Spleen (tissue), 11 donors: Measurements from ENCODE around the gene INTS1. TPM values are rescaled to one million over a fixed set of nuclear protein-coding genes. Genes with fewer than 3 reads are reported as not detected.

Source experiments
- DNase-seq: peaks from one replicate; pipeline ENCODE4 v3.0.0-alpha.2; 2020
- H3K27ac ChIP-seq, 8 donors: fragments of 200-600 bp; sonication (generic) in 7 of 8; 1 replicate in 4 of 8; 2 replicates in 4 of 8; pipeline versions ENCODE4 v1.5.0 to v1.8.0; 2016 to 2021; ENCODE audit warnings: inconsistent platforms in 4 of 8, mild to moderate bottlenecking in 4 of 8, moderate library complexity in 1 of 8
- H3K27me3 ChIP-seq, 7 donors: fragments of 200-600 bp; sonication (generic) in 6 of 7; replicated peaks in 1 of 7; 1 replicate in 4 of 7; 2 replicates in 3 of 7; pipeline versions ENCODE4 v1.5.0 to v1.8.0; 2016 to 2021; ENCODE audit warnings: inconsistent platforms in 3 of 7, mild to moderate bottlenecking in 1 of 7
- H3K36me3 ChIP-seq, 6 donors: fragments of 200-600 bp; sonication (generic) in 5 of 6; 1 replicate in 4 of 6; 2 replicates in 2 of 6; pipeline versions ENCODE4 v1.5.0 to v1.8.0; 2016 to 2021; ENCODE audit warnings: inconsistent platforms in 2 of 6
- H3K4me1 ChIP-seq, 6 donors: fragments of 200-600 bp; sonication (generic) in 5 of 6; 1 replicate in 3 of 6; 2 replicates in 3 of 6; pipeline versions ENCODE4 v1.5.0 to v1.8.0; 2016 to 2021; ENCODE audit warnings: inconsistent platforms in 3 of 6
- H3K4me3 ChIP-seq, 8 donors: fragments of 200-600 bp; sonication (generic) in 7 of 8; 1 replicate in 4 of 8; 2 replicates in 4 of 8; pipeline versions ENCODE4 v1.5.0 to v1.8.0; 2016 to 2021; ENCODE audit warnings: inconsistent platforms in 4 of 8, mild to moderate bottlenecking in 4 of 8, moderate library complexity in 2 of 8
- H3K9me3 ChIP-seq, 8 donors: fragments of 200-600 bp; sonication (generic) in 7 of 8; 1 replicate in 4 of 8; 2 replicates in 4 of 8; pipeline versions ENCODE4 v1.5.0 to v1.8.0; 2016 to 2021; ENCODE audit warnings: inconsistent platforms in 4 of 8
- POLR2A ChIP-seq, 3 donors: fragments of 450-650 bp; IDR thresholded peaks; one replicate each; pipeline ENCODE4 v1.5.1; 2017; ENCODE audit warnings: antibody characterized with exemption in 3 of 3, mild to moderate bottlenecking in 1 of 3
- POLR2AphosphoS5 ChIP-seq, 3 donors: sonication (generic); formaldehyde crosslinking; IDR thresholded peaks; one replicate each; pipeline ENCODE4 v1.5.1; 2017; ENCODE audit warnings: antibody characterized with exemption in 3 of 3
- WGBS, 5 donors: extraction: QIAGEN DNeasy Blood & Tissue Kit in 3 of 5; methylation state at CpG; one replicate each; pipeline versions ENCODE4 v1.1.5 to v1.1.7; 2013 to 2018; 5-methylcytosine and 5-hydroxymethylcytosine counted together
- intact Hi-C: fragments of 100-400 bp; cut with DNase I; formaldehyde crosslinking; loops from one replicate; pipeline ENCODE4 v1.15.0; 2023; ENCODE audit warnings: low total_unique reads
- polyA plus RNA-seq, 3 donors: library from polyadenylated mRNA; stranded (reverse); fragments of 200-250 nt; gene quantifications; one replicate each; pipeline ENCODE4 v1.2.1, GENCODE V29; 2013
- total RNA-seq, 7 donors: library from RNA; depleted of rRNA in 3 of 7; stranded (reverse); fragments of >200 nt in 3 of 7; fragmentation: NEBNext Ultra II Directional in 4 of 7; extraction: Animal tissue kit (Norgen Biotek cat#: 25700) in 4 of 7; gene quantifications; one replicate each; pipeline versions ENCODE4 v1.1.0 to v1.2.1, GENCODE V29; 2016 to 2021
- TF ChIP-seq, protein P1 (sequence below), 11 experiments: fragments of 200-600 bp in 7 of 11; fragments of 450-650 bp in 4 of 11; sonication (generic) in 4 of 11; IDR thresholded peaks in 8 of 11; conservative IDR thresholded peaks in 3 of 11; 1 replicate in 7 of 11; 2 replicates in 4 of 11; pipeline versions ENCODE4 v1.4.0 to v1.8.0; 2016 to 2021; ENCODE audit warnings: antibody characterized with exemption in 11 of 11, inconsistent platforms in 4 of 11, mild to moderate bottlenecking in 1 of 11
- donor health status: healthy with polysubstance abuse.
- donor health status: DM: no; HTN: no; CAD: no; lungs with moderate emphysema.
- donor health status: DM: no; HTN: no; CAD: no.
- donor health status: Bipolar disorder and iron deficiency.
- donor health status: healthy.
- donor health status: DM: no; HTN: no; CAD: no.
- donor health status: DM: yes; HTN: yes; CAD: no.

INTS1 gene
- total and polyA plus RNA-seq, 10 donors, result 47.3 to 126 (median 79.7) TPM

DNA sequence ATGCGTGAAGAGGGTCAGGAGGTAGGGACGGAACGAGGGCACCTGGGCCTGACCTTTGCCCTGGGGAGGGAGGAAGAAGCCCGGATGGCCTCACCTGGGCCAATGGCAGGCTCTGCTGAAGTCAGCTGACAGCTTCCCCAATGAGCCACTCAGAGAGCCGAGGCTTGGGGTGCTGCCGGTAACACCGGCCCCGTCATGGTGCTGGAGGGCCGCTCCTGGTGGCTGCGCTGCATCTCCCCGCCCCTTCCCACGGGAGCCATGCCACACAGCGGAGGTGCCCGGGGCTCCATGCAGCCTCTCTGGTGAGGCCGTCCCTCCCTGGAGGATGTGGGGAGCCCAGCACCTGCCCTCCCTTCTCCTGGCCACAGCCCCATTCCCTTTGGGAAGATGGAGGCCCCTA lies 27.3 kb downstream of the INTS1 start:
- H3K9me3 ChIP-seq, result no peaks in the 10 kb centered on the region
- DNase-seq, result no peak
- intact Hi-C loops, result no loop called here
- H3K27ac ChIP-seq, result no peak overlapping the region
- H3K4me1 ChIP-seq, result peaks cover 6 to 14% (median 11%) of the 10 kb centered on the region in 6 donors
- TF ChIP-seq POLR2AphosphoS5 (IDR thresholded peaks at IDR 0.05), result peak in 1 of 3 donors; percentile 10
- TF ChIP-seq, protein P1, sequence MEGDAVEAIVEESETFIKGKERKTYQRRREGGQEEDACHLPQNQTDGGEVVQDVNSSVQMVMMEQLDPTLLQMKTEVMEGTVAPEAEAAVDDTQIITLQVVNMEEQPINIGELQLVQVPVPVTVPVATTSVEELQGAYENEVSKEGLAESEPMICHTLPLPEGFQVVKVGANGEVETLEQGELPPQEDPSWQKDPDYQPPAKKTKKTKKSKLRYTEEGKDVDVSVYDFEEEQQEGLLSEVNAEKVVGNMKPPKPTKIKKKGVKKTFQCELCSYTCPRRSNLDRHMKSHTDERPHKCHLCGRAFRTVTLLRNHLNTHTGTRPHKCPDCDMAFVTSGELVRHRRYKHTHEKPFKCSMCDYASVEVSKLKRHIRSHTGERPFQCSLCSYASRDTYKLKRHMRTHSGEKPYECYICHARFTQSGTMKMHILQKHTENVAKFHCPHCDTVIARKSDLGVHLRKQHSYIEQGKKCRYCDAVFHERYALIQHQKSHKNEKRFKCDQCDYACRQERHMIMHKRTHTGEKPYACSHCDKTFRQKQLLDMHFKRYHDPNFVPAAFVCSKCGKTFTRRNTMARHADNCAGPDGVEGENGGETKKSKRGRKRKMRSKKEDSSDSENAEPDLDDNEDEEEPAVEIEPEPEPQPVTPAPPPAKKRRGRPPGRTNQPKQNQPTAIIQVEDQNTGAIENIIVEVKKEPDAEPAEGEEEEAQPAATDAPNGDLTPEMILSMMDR (IDR thresholded peaks at IDR 0.05 in 8 of 11, conservative IDR thresholded peaks at IDR 0.05 in 3 of 11), result no peak
- H3K36me3 ChIP-seq, result peaks cover 0 to 100% (median 99%) of the 10 kb centered on the region in 6 donors
- WGBS, 5 donors, result 71 to 96% (median 89%) methylated on average over 4 to 15 of the region's 15 CpGs
- H3K4me3 ChIP-seq, result no peak overlapping the region
- H3K27me3 ChIP-seq, result no peaks in the 10 kb centered on the region

GRCh38 chr7:1475991-1476390 lies 28.2 kb downstream of the INTS1 start:
- H3K9me3 ChIP-seq, result no peaks in the 10 kb centered on the region
- H3K27ac ChIP-seq, result no peak overlapping the region
- H3K27me3 ChIP-seq, result no peaks in the 10 kb centered on the region
- peaks cover 0 to 100% (median 99%) of the 10 kb centered on the region in 6 donors for H3K36me3 ChIP-seq
- no peak overlapping the region for H3K4me3 ChIP-seq
- H3K4me1 ChIP-seq, result peaks cover 6 to 14% (median 11%) of the 10 kb centered on the region in 6 donors
- intact Hi-C loops, result no loop called here
- no peak for DNase-seq
- 91 to 99% (median 95%) methylated on average over 13 to 22 of the region's 22 CpGs for WGBS, 5 donors
- TF ChIP-seq POLR2A (IDR thresholded peaks at IDR 0.05), result no peak
- TF ChIP-seq POLR2AphosphoS5 (IDR thresholded peaks at IDR 0.05), result peak in 1 of 3 donors; percentile 18

DNA sequence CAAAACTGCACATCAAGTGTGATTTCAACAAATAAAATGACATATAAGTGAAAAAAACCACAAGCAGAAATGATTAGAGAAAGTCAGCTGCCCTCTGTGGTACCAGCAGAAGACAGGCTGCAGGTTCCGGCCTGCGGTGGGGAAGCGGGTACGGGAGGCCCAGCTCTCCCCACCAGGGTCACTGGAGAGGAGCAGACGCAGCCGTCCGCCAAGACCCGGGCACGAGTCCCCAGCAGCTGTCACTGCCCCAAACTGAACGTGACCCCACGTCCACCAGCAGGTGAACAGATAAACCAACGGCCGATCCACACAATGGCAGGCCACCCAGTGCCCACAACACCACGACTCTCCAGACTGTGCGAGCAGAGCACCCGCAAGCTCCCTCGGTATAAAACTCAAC lies 28.8 kb downstream of the INTS1 start:
- DNase-seq, result no peak
- TF ChIP-seq POLR2A (IDR thresholded peaks at IDR 0.05), result no peak
- TF ChIP-seq, protein P1 (IDR thresholded peaks at IDR 0.05 in 8 of 11, conservative IDR thresholded peaks at IDR 0.05 in 3 of 11), result no peak
- TF ChIP-seq POLR2AphosphoS5 (IDR thresholded peaks at IDR 0.05), result no peak
- Histone ChIP-seq H3K4me3 (no peak overlapping the region), H3K27ac (no peak overlapping the region), H3K4me1 (peaks cover 6 to 14% (median 11%) of the 10 kb centered on the region in 6 donors), H3K9me3 (no peaks in the 10 kb centered on the region), H3K27me3 (no peaks in the 10 kb centered on the region), H3K36me3 (peaks cover 0 to 100% (median 99%) of the 10 kb centered on the region in 6 donors)
- intact Hi-C loops, result no loop called here
- WGBS, 5 donors, result 84 to 97% (median 92%) methylated on average over 9 to 17 of the region's 17 CpGs

GRCh38 chr7:1474736-1475135 lies 29.5 kb downstream of the INTS1 start:
- TF ChIP-seq, protein P1 (IDR thresholded peaks at IDR 0.05 in 8 of 11, conservative IDR thresholded peaks at IDR 0.05 in 3 of 11), result no peak
- TF ChIP-seq POLR2A (IDR thresholded peaks at IDR 0.05) (no peak), POLR2AphosphoS5 (IDR thresholded peaks at IDR 0.05) (no peak)
- H3K9me3 ChIP-seq, result no peaks in the 10 kb centered on the region
- WGBS, 5 donors, result 88 to 93% (median 90%) methylated on average over 24 of the region's 24 CpGs
- DNase-seq, result no peak
- no peak overlapping the region for H3K27ac ChIP-seq
- intact Hi-C loops, result no loop called here
- no peaks in the 10 kb centered on the region for H3K27me3 ChIP-seq
- H3K36me3 ChIP-seq, result peaks cover 0 to 100% (median 99%) of the 10 kb centered on the region in 6 donors
- H3K4me1 ChIP-seq, result peaks cover 6 to 14% (median 11%) of the 10 kb centered on the region in 6 donors
- H3K4me3 ChIP-seq, result no peak overlapping the region
